GM18858 (cell line): Measurements from ENCODE around the gene ANKRD66.
"Not testable (repeated sequence)": the region's sequence is repeated elsewhere in the genome, so short reads cannot be mapped to it uniquely, and the experiment has no call there.

Experiments
- ATAC-seq: cut with Tn5 transposase; IDR thresholded peaks from one replicate; pipeline ENCODE4 v1.9.1; 2021; ENCODE audit not compliant: unreplicated experiment

The ANKRD66 gene

DNA sequence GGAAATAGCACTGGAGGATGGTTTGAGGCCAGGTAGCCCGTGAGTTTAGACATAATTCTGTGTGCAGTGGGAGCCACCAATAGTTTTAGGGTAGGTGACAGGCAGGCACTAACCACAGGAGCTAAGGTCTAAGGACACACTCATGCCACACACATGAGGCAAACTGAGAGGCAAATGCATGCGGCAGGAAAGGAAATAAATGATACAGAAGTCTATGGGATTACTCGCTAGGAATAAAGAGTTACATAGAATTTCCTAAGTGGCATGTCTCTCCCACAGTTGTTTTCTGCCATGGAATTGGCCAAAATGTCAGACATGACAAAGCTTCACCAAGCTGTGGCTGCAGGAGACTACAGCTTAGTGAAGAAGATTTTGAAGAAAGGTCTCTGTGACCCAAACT is 4.9 kb downstream of the ANKRD66 start:
- ATAC-seq = no peak

DNA sequence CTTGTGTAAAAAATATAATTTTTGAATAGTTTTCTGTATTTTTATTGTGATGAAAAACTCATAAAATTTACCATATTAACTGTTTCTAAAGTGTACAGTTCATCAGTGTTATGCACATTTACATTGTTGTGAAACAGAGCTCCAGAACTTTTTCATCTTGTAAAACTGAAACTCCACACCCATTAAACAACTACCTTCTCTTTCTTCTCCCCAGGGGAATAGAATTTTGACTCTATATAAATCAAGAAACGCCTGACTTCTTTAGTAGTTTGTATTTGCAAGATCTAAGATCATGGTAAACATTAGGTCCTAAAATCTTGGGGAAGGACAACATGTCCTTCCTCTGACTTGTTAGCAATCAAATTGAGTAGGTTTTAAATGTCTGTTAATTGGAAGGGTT is 9.1 kb downstream of the ANKRD66 start:
- ATAC-seq = no peak

DNA sequence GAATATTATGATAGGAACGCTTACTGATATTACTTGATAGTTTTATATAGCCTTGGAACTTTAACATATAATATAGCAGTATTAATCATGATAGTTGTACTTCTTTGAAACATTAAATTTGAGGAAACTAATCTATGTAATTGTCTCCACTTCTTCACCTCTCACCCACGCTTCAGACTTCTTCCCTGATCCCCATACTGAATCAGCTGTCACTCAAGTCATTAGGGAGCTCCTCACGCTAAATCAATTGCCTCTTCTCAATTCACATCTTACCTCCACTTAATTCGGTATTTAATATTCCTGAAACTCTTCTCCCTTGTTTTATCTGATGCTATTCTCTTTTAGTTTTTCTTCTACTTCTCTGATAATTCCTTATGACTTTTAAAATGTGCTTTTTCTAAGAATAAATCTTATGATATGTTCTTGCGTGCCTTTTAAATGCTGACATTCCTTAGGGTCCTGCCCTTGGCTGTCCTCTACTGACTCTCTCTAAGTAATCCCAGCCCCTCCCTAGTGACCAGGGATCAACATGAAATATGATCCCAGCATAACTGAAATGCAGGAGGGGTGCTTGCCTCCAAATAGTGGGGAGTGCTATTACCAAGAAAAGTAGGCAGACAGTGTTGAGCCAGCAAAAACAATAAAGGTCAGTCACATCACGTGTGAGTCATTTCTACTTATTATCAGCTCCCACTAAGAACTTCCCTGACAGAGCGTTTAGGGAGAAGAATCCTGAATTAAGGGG is 9.9 kb downstream of the ANKRD66 start:
- no peak for ATAC-seq

DNA sequence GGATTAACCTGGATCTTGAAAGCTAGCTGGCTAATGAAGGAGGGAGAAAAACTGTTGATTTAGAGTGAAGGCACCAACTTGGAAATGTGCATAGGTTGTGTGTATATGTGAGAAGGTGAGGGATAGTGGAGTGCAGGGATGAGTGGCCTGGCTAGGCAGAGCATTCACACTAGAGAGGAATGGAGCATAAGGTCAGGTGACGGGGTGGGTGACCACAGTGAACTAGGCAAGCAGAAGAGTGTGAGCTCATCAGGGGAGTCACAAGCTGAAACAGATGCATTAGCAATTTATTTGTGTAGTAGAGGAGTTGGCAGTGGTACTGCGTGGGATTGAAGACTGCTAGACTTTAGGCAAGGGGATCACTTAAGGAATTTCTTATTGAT is 10.5 kb downstream of the ANKRD66 start:
- ATAC-seq = no peak

DNA sequence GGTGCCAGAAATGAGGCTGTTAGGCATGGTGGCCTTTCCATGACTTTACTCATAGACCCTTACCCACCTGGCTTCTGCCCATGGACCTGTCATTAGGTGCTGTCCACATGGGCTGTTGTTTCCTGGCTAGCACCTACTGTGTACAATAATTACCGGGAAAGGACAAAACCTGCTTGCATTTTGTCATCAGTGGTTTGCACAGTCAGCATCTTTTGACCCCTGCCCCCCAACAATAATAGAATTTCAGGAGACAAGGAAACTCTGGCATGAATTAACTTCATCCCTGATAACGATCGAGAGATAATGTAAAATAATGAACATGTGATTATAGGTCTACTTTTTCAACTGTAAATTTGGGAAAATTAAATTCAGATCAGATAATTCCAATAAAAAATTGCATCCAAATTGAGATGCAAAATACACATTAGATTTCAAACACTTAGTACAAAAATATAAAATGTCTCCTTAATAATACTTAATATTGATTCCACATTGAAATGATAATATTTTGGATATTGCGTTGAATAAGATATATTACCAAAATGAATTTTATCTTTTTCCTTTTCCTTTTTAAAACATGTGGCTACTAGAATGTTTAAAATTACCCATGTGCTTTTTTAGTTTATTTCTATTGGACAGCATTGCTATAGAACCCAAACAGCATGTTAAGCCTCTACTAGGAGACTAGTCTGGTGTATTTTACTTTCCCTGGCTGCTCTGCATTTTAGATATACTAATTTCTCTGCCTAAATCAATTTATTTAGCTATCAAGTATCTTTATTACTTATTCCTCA is 12.4 kb downstream of the ANKRD66 start:
- no peak for ATAC-seq

- no peak for ATAC-seq
Measured at GRCh38 chr6:46760925-46761324, 14.2 kb downstream of the ANKRD66 start.

DNA sequence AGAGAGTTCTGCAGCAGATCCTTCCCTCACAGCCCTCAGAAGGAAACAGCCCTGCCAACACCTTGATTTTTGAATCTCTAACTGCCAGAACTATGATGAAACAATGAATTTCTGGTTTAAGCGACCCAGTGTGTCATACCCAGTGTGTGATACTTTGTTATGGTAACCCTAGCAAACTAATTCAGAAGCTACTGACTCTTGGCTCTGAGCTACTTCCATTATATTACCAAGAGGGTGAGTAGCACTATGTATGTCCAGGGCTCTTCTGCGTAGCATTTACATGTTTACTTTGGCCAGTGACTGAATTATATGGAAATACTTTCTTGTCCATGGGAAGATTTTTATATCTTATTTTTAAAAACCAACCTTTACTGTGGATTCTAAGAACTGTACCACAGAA is 16.7 kb downstream of the ANKRD66 start:
- ATAC-seq = no peak

- ATAC-seq = not testable (repeated sequence)
Measured at GRCh38 chr6:46764280-46764679, 17.5 kb downstream of the ANKRD66 start.

DNA sequence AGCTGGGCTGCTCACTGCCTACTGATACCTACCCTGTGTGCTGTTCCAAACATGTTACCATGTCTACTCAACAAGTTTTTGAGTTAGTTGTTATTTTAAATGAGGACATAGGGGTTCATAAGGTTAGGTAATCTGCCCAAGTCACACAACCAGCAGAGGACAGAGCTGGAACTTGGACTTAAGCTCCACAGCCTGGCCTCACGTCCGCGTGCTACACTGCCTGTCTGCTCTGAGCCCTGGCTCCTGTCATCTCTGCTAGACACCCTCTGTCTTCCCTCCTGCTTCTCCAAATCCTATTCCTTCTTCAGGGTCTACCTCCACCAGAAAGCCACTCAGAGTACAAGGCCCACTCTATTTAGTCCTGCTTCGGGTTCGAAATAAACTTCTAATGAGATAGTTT is 18.2 kb downstream of the ANKRD66 start:
- ATAC-seq = no peak

GRCh38 chr6:46772016-46772415 is 25.3 kb downstream of the ANKRD66 start:
- ATAC-seq = no peak

- peak; percentile 65 for ATAC-seq
Measured at GRCh38 chr6:46772762-46773161, 26.0 kb downstream of the ANKRD66 start.

DNA sequence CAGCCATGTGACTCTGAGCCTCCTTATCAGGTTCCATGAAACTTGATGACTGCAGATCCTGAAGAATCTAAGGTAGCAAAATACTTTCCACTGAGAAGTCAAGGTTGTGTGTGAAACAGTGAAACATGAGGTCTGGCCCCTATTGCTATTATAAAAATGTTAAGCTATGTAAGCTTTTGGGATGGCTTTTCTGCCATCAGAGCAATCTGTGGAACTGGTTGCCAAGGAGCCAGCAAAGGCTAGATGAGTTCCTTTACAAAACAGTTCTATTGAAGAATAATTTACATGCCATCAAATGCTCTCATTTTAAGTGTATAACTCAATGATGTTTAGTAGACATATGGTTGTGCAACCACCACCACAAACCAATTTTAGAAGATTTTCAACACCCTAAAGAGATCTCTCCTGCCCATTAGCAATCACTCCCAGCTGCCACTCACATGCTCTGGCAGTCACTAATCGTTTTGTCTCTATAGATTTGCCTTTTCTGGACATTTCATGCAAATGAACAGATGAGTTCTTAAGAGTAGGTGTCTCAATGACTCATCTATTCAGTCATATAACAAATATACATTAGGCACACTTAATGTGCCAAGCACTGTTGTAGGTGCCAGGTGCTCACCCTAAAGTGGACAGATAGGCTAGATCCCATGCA is 26.6 kb downstream of the ANKRD66 start:
- peak; percentile 8 for ATAC-seq

DNA sequence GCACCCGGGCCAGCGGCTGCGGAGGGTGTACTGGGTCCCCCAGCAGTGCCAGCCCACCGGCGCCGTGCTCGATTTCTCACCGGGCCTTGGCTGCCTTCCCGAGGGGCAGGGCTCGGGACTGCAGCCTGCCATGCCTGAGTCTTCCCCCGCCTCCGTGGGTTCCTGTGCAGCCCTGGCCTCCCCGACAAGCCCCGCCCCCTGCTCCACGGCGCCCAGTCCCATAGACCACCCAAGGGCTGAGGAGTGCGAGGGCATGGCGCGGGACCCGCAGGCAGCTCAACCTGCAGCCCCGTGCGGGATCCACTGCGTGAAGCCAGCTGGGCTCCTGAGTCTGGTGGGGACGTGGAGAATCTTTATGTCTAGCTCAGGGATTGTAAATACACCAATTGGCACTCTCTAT is 28.0 kb downstream of the ANKRD66 start:
- ATAC-seq = not testable (repeated sequence)

DNA sequence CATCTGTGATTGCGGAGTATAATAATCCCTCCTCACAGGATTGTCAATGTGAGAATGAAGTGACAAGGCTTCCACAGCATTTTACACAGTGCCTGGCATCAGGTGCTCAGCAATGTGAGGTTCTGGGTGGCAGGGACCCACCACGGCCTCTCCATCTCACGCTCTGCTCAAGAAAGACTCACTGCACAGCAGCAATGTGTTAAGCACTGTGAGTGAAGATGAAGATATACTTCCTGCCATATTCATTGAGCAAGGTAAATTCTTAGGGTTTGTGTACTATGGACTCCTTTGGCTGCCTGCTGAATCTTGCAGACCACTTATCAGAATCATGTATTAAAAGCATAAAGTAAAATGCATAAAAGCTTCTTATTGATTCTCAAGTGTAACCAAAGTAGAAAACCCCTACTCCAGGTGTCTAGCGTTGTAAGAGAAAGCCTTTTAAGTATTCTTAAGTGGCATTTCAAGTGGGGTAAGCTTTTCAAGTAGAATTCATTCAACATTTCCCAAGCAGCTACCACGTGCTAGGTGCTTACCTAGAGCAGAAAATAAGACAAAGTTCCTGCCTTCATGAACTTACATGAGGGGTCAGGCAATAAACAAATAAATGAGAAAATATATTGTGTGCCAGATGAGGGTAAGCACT is 29.5 kb downstream of the ANKRD66 start:
- ATAC-seq = no peak

DNA sequence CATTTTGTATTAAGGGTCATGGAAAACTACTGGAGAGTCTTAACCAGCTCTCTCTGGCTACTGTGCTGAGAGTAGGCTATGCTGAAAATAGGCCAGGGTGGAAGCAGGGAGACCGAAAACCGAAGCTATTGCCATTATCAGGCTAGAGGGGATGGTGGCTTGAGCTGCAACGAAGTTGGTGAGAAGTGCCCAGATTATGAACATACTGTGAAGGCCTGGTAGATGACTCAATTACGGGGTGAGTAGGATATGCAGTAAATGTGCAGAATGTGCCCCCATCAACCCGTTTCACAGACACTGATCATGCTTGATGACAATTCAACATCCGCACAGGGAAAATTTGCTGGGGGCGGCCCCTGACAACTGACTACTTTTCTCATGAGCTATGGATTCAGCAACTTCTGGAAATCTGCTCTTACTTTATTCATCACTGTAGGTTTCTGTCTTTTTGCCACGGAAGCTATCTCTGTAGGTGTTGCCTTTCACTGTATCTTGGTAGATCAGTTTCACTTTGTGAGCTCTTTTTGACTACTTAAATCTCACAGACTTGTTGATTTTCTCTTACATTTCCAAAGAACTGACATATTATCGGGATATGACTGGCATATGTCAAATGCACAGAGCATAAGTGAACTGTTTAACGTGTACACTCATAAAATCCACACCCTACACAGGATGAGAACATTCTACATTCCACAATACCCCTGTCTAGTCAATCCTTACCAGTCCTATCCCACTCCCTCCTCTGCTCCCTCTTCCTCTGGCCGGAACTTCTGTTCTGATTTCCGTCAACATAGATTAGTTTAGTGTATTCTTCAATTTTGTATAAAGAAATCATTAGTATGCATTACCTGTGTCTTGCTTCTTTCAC is 31.0 kb downstream of the ANKRD66 start:
- no peak for ATAC-seq

- ATAC-seq = no peak
Measured at GRCh38 chr6:46781478-46782378, 35.0 kb downstream of the ANKRD66 start.

DNA sequence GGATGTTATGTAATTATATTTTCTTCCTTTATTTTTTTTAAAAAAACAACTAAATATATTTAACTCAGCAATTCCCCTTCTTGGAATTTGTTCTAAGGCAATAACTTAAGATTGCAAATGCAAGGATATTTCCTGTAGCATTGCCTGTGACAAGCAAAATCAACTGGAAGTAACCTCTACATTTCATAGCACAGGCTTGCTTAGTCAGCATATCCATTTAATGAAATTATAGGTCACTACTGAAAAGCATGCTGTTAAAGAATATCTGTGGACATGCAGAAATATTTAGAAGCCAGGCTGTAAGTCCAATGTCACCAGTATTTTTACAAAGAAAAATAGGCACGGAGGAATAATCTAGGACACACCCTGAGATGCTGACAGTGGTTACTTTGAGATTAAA is 37.8 kb downstream of the ANKRD66 start:
- no peak for ATAC-seq

DNA sequence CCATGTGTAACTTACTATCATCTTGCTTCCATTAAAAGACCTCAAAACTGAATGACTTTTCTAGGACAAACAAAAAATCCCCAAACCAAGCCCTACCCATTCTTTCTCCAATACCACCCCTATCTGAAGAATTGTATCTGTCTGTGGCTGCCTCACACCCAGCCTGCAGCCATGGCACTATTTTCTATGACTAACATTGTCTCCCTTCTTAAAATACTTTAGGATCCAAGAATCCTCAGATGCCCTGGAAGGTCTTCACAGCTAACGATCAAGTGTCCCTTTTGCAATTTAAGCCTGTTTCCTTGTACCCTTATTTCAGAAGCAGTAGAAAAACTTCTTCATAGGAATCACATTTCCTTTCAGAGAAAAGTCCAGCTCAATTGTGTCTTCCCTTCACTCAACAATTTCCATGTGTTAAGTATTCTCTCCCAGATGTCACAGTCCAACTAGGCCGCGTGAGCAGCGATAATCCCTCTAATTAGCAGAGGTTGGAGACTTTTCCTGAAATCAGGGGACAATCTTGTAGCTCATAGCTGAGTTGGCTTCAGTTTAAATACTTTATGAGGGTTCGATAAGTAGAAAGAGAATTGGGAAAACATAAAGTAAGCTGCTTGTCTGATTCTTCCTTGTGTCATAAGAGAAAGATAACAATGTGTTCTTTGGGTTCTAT is 41.3 kb downstream of the ANKRD66 start:
- no peak for ATAC-seq

- ATAC-seq = no peak
Measured at GRCh38 chr6:46788791-46789190, 42.1 kb downstream of the ANKRD66 start.
